Measurements from ENCODE around the gene COQ3.
A peak's percentile ranks its signal among the peaks of the same experiment; 100 is the strongest.
"Not testable (repeated sequence)": the region's sequence is repeated elsewhere in the genome, so short reads cannot be mapped to it uniquely, and the experiment has no call there.

Gene COQ3

GRCh38 chr6:99384507-99384906 is 9.5 kb downstream of the COQ3 start:
- no peak for DNase-seq (ENCODE audit: low read depth)

- no peak for DNase-seq (ENCODE audit: low read depth)
Measured at GRCh38 chr6:99378636-99379035, 15.4 kb downstream of the COQ3 start.

- DNase-seq (ENCODE audit: low read depth) = no peak
Measured at GRCh38 chr6:99369533-99369932, 24.5 kb downstream of the COQ3 start.

GRCh38 chr6:99366852-99367251 is 27.1 kb downstream of the COQ3 start:
- no peak for DNase-seq (ENCODE audit: low read depth)

GRCh38 chr6:99364026-99364425 is 30.0 kb downstream of the COQ3 start:
- no peak for DNase-seq (ENCODE audit: low read depth)

GRCh38 chr6:99362678-99363268 is 31.2 kb downstream of the COQ3 start:
- no peak for DNase-seq (ENCODE audit: low read depth)

GRCh38 chr6:99359800-99360199 is 34.2 kb downstream of the COQ3 start:
- no peak for DNase-seq (ENCODE audit: low read depth)

- no peak for DNase-seq (ENCODE audit: low read depth)
Measured at GRCh38 chr6:99356641-99357040, 37.4 kb downstream of the COQ3 start.

- no peak for DNase-seq (ENCODE audit: low read depth)
Measured at GRCh38 chr6:99354983-99355382, 39.0 kb downstream of the COQ3 start.

- DNase-seq (ENCODE audit: low read depth) = peak; percentile 32
Measured at GRCh38 chr6:99353126-99353525, 40.9 kb downstream of the COQ3 start.

GRCh38 chr6:99350573-99350972 is 43.4 kb downstream of the COQ3 start:
- no peak for DNase-seq (ENCODE audit: low read depth)

GRCh38 chr6:99349171-99350141 is 44.5 kb downstream of the COQ3 start, which contains the start of gene FAXC:
FAXC (minus strand) TSS chr6:99349674; CDS start chr6:99349372, 302 bp downstream.
- no peak for DNase-seq (ENCODE audit: low read depth)

GRCh38 chr6:99348288-99349170 is 45.5 kb downstream of the COQ3 start:
- DNase-seq (ENCODE audit: low read depth) = no peak

GRCh38 chr6:99347804-99348203 is 46.2 kb downstream of the COQ3 start:
- no peak for DNase-seq (ENCODE audit: low read depth)

GRCh38 chr6:99346595-99346994 is 47.4 kb downstream of the COQ3 start:
- no peak for DNase-seq (ENCODE audit: low read depth)

GRCh38 chr6:99345164-99345563 is 48.8 kb downstream of the COQ3 start:
- DNase-seq (ENCODE audit: low read depth) = no peak

- DNase-seq (ENCODE audit: low read depth) = peak; percentile 32
Measured at GRCh38 chr6:99344289-99344688, 49.7 kb downstream of the COQ3 start.

GRCh38 chr6:99341862-99342455 is 52.0 kb downstream of the COQ3 start:
- no peak for DNase-seq (ENCODE audit: low read depth)

- DNase-seq (ENCODE audit: low read depth) = no peak
Measured at GRCh38 chr6:99338188-99338587, 55.8 kb downstream of the COQ3 start.

- not testable (repeated sequence) for DNase-seq (ENCODE audit: low read depth)
Measured at GRCh38 chr6:99335298-99335697, 58.7 kb downstream of the COQ3 start.

- peak; percentile 47 for DNase-seq (ENCODE audit: low read depth)
Measured at GRCh38 chr6:99334526-99335127, 59.4 kb downstream of the COQ3 start.

Data from amniotic epithelial cell (primary cell).